Lung (tissue), 12 donors: Measurements from ENCODE around the gene GPR179. TPM values are rescaled to one million over a fixed set of nuclear protein-coding genes. Genes with fewer than 3 reads are reported as not detected.

Experiments
- ATAC-seq: fragments of 200-7000 bp; cut with Tn5 transposase; one replicate; pipeline ENCODE4 v1.9.1; 2020; ENCODE audit warnings: moderate number of reproducible peaks; ENCODE audit not compliant: insufficient read depth, low FRiP score
- DNase-seq, 3 donors: peaks; one replicate each; pipeline ENCODE4 v3.0.0-alpha.2; 2013 to 2017
- H3K27ac ChIP-seq, 2 donors: one replicate each; pipeline ENCODE4 v1.5.1; 2013; ENCODE audit warnings: mild to moderate bottlenecking in 2 of 2, moderate library complexity in 2 of 2, control low read depth in 1 of 2, inconsistent platforms in 1 of 2, low read depth in 1 of 2, low read length in 1 of 2
- H3K27me3 ChIP-seq, 3 donors: one replicate each; pipeline ENCODE4 v1.5.1; 2013; ENCODE audit warnings: low read length in 2 of 3; ENCODE audit not compliant: control insufficient read depth in 3 of 3, insufficient read depth in 3 of 3
- H3K36me3 ChIP-seq, 4 donors: one replicate each; pipeline ENCODE4 v1.5.1; 2013; ENCODE audit warnings: low read length in 4 of 4, mild to moderate bottlenecking in 1 of 4, moderate library complexity in 1 of 4; ENCODE audit not compliant: control insufficient read depth in 4 of 4, insufficient read depth in 4 of 4
- H3K4me1 ChIP-seq, 5 donors: one replicate each; pipeline ENCODE4 v1.5.1; 2013; ENCODE audit warnings: low read length in 5 of 5, mild to moderate bottlenecking in 2 of 5, moderate library complexity in 1 of 5; ENCODE audit not compliant: control insufficient read depth in 5 of 5, insufficient read depth in 5 of 5
- H3K4me3 ChIP-seq: one replicate; pipeline ENCODE4 v1.5.1; 2013; ENCODE audit warnings: mild to moderate bottlenecking, control low read depth, moderate library complexity
- H3K9ac ChIP-seq, 2 donors: one replicate each; pipeline ENCODE4 v1.5.1; 2013; ENCODE audit warnings: low read length in 2 of 2, control low read depth in 1 of 2; ENCODE audit not compliant: insufficient read depth in 1 of 2
- H3K9me3 ChIP-seq, 4 donors: one replicate each; pipeline ENCODE4 v1.5.1; 2013; ENCODE audit warnings: low read length in 3 of 4, mild to moderate bottlenecking in 1 of 4, moderate library complexity in 1 of 4; ENCODE audit not compliant: control insufficient read depth in 4 of 4, insufficient read depth in 3 of 4
- WGBS, 2 donors: extraction: QIAGEN DNeasy Blood & Tissue Kit; methylation state at CpG; one replicate each; pipeline ENCODE4 v1.1.7; 2013; 5-methylcytosine and 5-hydroxymethylcytosine counted together
- polyA plus RNA-seq, 2 donors: library from polyadenylated mRNA; stranded (reverse); fragments of 200-250 nt; gene quantifications; one replicate each; pipeline ENCODE4 v1.2.1, GENCODE V29; 2013
- total RNA-seq, 2 donors: library from RNA; depleted of rRNA in 1 of 2; stranded (reverse); fragments of >200 nt in 1 of 2; gene quantifications; one replicate each; pipeline ENCODE4 v1.2.1, GENCODE V29; 2014 to 2021
- TF ChIP-seq, protein P1 (sequence below): IDR thresholded peaks from 2 replicates; pipeline ENCODE4 v1.5.1; 2012; ENCODE audit warnings: mild to moderate bottlenecking; ENCODE audit errors: control extremely low read depth, extremely low read depth
- donor health status: control.
- donor health status: control.
- donor health status: Bipolar disorder and iron deficiency.
- donor health status: healthy.
- donor health status: DM: yes; HTN: yes; CAD: no.

GPR179 gene
- total and polyA plus RNA-seq, 4 donors: 0.03 to 0.31 (median 0.11) TPM

DNA sequence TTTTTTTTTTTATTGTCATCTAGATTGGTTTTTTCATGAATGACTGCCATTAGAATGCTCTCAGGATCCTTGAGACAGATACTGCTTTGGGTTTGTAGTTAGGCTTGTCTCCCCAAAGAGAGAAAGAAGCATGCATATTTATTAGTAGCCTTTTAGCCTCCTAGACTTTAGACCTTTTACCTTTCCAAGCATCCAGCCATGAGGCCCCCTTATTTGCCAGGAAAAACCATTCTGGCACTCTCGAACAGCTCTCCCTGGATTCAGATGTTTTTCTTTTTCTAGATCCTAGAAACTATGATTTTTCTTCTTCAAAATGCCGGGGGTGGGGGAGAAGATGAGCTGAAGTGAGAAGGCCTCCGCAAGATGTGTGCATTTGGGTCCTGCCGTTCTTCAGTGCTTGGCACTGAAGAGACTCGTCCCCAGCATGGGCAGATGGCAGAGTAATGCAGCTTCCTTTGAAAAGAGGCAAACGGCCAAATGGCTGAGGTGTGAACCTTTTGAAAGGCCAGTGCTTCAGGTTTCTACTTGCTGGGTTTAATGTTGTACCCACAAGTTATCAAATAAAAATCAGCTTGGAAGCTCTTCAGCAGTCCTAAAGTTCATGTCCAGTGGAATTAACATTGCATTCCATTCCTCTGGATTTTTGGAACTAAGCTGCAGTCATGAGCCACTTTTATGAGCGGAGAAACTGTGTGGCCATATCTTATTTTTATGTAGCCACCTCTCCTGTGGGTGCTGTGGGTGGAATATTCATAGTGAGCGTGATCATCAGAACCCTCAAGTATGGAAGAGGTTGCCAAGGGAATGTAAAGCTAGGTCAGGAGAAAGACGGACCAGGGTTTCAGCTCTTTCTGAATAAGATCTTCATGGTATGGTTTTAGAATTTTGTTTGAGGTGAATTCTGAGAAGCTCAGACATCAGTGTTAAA lies 15.1 kb upstream of the GPR179 start:
- Histone ChIP-seq H3K36me3 (peaks cover 0 to 7% (median 0%) of the 10 kb centered on the region in 4 donors), H3K4me1 (peaks cover 0 to 36% (median 14%) of the 10 kb centered on the region in 5 donors), H3K27ac (no peak overlapping the region), H3K9ac (no peak overlapping the region), H3K4me3 (no peak overlapping the region), H3K27me3 (no peaks in the 10 kb centered on the region), H3K9me3 (no peaks in the 10 kb centered on the region)
- DNase-seq (peak in 1 of 3 donors; percentile 8), ATAC-seq (no peak)
- 57 to 80% methylated on average over 9 of the region's 9 CpGs for WGBS, 2 donors
- TF ChIP-seq, protein P1, sequence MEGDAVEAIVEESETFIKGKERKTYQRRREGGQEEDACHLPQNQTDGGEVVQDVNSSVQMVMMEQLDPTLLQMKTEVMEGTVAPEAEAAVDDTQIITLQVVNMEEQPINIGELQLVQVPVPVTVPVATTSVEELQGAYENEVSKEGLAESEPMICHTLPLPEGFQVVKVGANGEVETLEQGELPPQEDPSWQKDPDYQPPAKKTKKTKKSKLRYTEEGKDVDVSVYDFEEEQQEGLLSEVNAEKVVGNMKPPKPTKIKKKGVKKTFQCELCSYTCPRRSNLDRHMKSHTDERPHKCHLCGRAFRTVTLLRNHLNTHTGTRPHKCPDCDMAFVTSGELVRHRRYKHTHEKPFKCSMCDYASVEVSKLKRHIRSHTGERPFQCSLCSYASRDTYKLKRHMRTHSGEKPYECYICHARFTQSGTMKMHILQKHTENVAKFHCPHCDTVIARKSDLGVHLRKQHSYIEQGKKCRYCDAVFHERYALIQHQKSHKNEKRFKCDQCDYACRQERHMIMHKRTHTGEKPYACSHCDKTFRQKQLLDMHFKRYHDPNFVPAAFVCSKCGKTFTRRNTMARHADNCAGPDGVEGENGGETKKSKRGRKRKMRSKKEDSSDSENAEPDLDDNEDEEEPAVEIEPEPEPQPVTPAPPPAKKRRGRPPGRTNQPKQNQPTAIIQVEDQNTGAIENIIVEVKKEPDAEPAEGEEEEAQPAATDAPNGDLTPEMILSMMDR: no peak

DNA sequence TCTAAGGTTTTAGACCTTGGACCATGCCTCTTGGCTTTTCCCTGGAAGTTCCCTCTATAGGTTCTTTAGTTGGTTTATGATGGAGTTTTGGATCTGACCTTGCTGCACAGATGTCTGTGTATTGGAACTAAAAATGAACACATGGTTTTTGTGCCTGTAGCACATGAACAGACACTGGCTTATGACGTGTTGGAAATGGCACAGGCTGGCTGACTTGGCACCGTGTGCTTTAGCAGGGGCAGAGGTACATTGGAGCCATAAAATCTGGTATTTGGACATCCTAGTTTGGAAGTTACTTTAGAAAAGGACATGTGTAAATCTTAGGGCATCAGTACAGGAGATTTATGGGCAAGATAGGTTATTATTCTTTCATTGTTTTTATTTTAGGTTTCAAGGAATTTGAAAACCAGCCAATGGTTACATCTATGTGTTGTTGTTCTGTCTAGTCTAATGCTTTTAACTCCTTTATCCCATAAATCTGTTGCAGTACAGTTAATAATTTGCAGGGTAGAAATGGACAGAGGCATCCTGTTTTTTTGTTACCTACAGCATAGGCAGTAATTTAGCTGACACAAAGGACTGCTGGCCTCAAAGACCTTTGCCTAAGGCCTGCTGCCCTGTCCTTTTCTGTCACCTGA lies 13.8 kb upstream of the GPR179 start:
- Histone ChIP-seq H3K4me1 (peaks cover 0 to 46% (median 17%) of the 10 kb centered on the region in 5 donors), H3K27me3 (no peaks in the 10 kb centered on the region), H3K4me3 (no peak overlapping the region), H3K27ac (no peak overlapping the region), H3K9ac (peak overlapping the region in 1 of 2 donors; percentile 57), H3K36me3 (peaks cover 0 to 7% (median 0%) of the 10 kb centered on the region in 4 donors), H3K9me3 (no peaks in the 10 kb centered on the region)
- TF ChIP-seq, protein P1: no peak
- peak in 1 of 3 donors; percentile 17 for DNase-seq
- ATAC-seq: no peak
- 62 to 83% methylated on average over 2 of the region's 2 CpGs for WGBS, 2 donors

DNA sequence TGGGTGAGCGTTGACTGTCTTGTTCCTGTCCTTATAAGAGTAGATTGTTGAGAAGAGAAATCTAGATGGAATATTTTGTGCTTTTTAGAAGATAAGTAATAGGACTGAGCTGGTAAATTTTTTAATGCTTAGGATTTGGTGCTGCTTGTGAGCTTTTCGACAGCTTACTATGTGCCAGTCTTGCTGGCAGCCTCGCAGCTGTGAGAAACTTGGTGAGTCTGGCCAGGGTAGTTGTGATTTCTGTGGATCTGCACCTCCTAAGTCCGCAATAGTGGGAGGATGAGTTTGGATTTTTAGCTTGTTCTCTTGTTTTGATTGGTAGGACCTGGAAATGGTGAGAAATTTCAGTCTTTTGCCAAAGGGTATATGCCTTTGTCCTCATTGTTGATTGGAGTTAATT lies 11.5 kb upstream of the GPR179 start:
- no peaks in the 10 kb centered on the region for H3K36me3 ChIP-seq
- ATAC-seq: no peak
- no peak overlapping the region for H3K4me3 ChIP-seq
- TF ChIP-seq, protein P1: no peak
- peaks cover 4 to 46% (median 17%) of the 10 kb centered on the region in 5 donors for H3K4me1 ChIP-seq
- no peak overlapping the region for H3K27ac ChIP-seq
- 87 to 92% methylated on average over 4 of the region's 4 CpGs for WGBS, 2 donors
- DNase-seq: no peak
- H3K27me3 ChIP-seq: no peaks in the 10 kb centered on the region
- H3K9ac ChIP-seq: no peak overlapping the region
- no peaks in the 10 kb centered on the region for H3K9me3 ChIP-seq
